CD4-positive, alpha-beta T cell treated with Interferon alpha-2 for 1 hour (primary cell): ENCODE measurements around the gene ZNF398.
"Not testable (repeated sequence)": the region's sequence is repeated elsewhere in the genome, so short reads cannot be mapped to it uniquely, and the experiment has no call there.

ENCODE experiments used
- DNase-seq, 2 donors: peaks; one replicate each; pipeline ENCODE4 v3.0.0-alpha.2; 2020 to 2022

Gene ZNF398

DNA sequence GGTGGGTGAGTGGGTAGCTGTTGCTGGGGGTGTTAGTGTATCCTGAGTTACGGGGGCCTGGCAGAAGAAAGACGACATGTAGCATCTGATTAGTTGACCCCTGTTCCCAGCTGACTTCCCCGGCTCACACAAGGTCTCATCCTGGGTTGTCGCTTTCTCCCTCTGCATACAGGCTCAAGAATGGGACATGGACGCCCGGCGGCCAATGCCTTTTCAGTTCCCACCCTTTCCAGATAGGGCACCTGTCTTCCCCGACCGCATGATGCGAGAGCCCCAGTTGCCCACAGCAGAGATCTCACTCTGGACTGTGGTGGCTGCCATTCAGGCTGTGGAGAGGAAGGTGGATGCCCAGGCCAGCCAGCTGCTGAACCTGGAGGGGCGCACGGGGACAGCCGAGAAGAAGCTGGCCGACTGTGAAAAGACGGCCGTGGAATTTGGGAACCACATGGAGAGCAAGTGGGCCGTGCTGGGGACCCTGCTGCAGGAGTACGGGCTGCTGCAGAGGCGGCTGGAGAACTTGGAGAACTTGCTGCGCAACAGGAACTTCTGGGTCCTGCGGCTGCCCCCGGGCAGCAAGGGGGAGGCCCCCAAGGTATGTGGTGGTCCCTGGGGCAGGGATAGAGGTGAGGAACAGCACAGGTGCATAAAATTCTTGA is 51.0 kb downstream of the ZNF398 start:
- no peak for DNase-seq

DNA sequence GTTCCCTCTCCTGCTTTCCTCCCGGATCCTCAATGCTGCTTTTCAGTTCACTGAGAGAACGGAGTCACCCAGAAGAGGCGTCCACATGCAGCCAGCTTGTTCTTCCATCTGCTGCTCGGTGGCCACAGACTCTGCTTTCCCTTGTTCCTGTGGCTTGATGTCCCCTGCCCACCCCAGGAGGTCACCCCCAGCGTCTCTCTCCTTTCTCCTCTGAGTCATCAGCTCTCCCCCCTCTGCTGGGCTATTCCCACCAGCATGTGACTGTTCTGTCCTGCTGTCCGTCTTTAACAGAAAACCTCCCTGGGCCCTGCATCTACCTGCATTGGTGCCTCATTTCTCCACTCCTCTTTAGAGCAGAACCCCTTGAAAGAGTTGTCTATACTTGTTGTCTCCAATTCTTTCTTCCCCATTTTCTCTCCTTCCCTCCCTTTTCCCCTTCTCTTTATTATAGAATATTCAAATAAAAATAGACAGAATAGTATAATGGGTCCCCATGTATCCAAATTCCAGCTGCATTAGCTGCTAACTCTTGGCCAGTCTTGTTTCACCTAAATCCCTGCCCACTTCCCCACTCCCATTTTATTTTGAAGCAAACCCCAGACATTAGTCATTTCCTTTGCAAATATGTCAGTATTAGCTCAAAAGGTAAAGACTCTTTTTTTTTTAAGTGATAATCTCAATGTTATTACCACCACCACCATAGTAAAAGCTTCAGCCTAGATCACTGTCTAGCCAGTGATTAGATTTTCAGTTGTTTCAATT is 52.2 kb downstream of the ZNF398 start:
- no peak for DNase-seq

GRCh38 chr7:149202831-149203231 is 55.6 kb downstream of the ZNF398 start:
- DNase-seq: no peak

- no peak for DNase-seq
Measured at GRCh38 chr7:149205690-149206381, 58.6 kb downstream of the ZNF398 start.

DNA sequence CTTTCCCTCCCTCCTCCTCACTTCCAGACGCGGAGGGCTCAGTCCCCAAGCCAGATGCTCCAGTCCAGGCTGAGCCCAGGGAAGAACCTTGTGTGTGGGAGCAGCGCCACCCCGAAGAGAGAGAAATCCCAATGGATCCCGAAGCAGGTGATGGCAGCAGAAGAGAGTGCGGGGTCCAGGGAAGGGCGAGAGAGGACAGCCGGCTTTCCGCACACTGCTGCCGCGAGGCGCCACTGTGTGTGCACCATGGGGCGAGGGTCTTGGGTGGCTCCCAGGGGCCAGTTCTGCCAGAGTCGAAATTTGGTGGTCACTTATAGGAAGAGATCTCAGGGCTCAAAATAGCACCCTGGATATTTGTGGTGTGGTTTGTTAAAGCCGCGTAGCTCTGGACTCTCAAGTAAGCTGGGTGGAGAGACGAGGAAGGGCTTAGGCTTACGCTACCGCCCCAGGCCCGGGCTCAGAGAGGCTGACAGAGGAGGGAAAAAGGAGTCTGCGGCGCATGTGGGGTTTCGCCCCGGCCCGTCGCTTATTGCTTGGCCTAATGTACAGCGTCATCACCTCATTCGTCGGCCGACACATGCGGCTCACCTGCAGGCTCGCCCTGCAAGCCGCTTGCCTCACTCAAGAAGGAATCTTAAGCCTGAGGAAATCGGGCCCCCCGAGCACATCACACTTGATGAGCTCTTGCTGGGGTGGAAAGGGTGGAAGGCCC is 60.2 kb downstream of the ZNF398 start:
- no peak for DNase-seq

DNA sequence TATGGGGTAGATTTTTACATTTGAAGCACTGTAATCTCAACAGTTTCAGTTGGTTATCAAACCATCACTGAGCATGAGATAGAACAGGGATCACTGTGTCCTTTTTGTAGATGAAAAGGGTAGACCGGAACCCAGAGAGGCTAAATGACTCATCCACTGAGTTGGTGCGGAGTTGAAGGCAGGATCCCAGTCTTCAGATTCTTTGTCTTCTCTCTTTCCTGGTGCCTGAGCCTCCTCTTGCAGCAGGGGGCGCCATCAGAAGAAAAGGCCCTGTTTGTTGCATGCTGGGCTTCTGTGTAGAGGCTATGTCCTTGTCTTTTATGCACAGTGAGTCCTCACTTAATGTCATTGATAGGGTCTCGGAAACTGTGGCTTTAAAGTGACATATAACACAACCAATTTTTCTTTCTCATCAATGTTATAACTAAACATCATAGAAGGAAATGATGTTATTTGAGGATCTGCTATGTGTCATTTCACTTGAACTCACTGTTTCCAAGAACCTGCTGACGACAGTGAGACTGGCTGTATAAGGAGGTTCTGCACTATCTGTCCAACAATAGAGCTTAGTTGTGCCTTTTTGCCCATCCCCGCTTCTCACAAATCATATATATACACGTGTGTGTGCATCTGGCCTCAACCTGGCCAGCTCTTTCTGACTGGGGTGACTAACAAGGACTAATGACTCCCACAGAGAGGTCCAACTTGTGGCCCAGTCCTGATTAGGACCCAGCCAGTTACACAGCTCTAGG is 62.4 kb downstream of the ZNF398 start:
- peak; percentile 43 to 67 for DNase-seq

GRCh38 chr7:149210551-149210950 is 63.3 kb downstream of the ZNF398 start:
- DNase-seq: no peak

- no peak for DNase-seq
Measured at GRCh38 chr7:149214020-149214720, 66.9 kb downstream of the ZNF398 start.

DNA sequence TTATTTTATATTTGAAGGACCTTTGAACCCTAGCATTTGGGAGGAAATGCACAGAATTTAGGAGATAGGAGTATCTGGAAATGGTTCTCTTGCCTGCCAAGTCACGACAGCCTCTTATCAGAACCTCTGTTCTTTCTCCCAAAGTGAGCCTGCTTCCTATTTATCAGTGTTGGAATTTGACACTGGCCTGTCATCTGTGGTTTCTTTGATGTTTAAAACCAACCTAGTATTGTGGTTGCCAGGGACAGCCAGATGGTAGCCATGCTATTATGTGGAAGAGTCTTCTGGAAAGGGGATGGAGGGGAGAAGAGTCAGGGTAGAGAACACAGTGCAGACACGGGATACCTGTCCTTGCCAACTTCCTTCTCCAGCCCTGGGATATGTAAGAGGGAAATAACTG is 69.1 kb downstream of the ZNF398 start:
- DNase-seq: no peak

GRCh38 chr7:149217570-149217969 is 70.3 kb downstream of the ZNF398 start:
- no peak for DNase-seq

- DNase-seq: no peak
Measured at GRCh38 chr7:149218469-149219420, 71.5 kb downstream of the ZNF398 start.

- DNase-seq: no peak
Measured at GRCh38 chr7:149220534-149220933, 73.3 kb downstream of the ZNF398 start.

- DNase-seq: no peak
Measured at GRCh38 chr7:149223176-149223575, 75.9 kb downstream of the ZNF398 start.

DNA sequence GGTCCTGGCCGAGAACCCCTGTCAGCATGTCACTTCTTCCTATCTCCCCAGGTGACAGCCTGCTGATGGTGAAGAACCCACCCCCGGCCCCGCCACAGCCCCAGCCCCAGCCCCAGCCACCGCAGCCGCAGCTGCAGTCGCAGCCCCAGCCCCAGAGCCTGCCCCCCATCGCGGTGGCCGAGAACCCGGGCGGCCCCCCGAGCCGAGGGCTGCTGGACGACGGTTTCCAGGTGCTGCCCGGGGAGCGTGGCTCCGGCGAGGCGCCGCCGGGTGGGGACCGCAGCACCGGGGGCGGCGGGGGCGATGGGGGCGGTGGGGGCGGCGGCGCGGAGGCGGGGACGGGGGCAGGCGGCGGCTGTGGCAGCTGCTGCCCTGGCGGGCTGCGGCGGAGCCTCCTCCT is 76.5 kb downstream of the ZNF398 start:
- no peak for DNase-seq

- no peak for DNase-seq
Measured at GRCh38 chr7:149224352-149224751, 77.1 kb downstream of the ZNF398 start.

DNA sequence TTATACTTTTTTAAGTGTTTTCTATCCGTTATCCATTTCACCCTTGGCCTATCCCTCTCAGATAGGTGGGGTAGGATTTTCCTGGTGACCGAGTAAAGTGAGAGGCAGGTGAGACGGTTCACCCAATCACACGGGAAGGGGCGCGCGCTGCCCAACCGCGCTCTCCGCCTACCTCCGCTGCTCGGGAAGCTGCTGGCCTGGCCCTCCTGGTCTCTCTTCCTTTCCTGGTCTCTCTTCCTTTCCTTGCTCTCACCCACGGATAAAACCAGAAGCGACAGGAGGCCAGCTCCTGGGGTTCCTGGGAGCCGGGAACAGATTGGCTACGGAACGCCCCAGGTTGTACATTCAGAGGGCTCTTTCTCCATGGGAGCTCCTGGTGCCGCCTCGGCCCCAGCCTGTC is 77.9 kb downstream of the ZNF398 start:
- DNase-seq: no peak

GRCh38 chr7:149225656-149226055 is 78.4 kb downstream of the ZNF398 start:
- no peak for DNase-seq

DNA sequence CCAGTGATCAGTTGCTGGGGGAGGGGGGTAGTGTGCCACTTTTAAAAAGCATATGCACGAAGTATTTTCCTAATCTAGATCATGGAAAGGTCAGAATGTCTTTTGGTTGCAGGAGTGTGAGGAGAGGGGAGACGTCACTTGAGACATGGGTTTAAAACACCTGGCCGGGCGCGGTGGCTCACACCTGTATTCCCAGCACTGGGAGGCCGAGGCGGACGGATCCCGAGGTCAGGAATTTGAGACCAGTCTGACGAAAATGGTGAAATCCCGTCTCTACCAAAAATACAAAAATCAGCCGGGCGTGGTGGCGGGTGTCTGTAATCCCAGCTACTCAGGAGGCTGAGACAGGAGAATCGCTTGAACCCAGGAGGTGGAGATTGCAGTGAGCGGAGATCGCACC is 79.1 kb downstream of the ZNF398 start:
- not testable (repeated sequence) for DNase-seq

GRCh38 chr7:149226840-149227494 is 79.7 kb downstream of the ZNF398 start:
- DNase-seq: no peak

DNA sequence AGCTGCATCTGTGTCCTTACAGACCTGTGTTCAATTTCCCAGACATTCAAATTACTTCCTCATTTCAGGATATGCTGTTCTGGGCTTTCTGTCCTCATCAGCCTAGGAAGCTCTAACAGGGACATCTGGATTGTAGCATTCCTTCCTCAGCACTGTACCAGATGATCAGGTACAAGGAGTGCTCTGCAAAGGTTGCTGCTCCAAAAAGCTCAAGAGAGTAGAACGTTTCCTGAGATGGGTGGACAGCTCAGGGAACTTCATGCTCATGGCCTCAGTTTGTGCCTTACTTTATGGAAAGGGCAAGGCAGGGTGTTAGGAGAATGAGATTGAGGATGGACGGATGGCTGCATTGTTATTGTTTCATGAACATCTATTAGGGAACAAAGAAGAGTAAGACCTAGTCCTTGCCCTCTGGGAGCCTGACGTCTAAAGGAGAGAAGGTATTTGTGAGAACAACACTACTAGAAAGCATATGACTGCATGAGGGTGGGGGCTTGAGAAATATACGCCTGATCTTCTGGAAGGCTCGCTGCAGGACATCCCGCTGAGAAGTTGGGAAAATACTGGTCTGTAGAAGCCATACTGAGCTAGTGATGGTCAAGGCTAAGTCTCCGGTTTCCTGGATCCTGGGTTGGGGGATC is 81.7 kb downstream of the ZNF398 start:
- no peak for DNase-seq
